ENCODE data around the gene KLK4. TPM values are rescaled to one million over a fixed set of nuclear protein-coding genes. Genes with fewer than 3 reads are reported as not detected.

KLK4 gene
- polyA plus RNA-seq, 1 experiment: not detected

GRCh38 chr19:50889638-50890037 is 21.6 kb downstream of the KLK4 start:
- ChIA-PET CTCF (no interaction called here), POLR2A (no interaction called here)
- Histone ChIP-seq H3K27me3 (ENCODE audit: control insufficient read depth, insufficient read depth, low read length) (no peaks in the 10 kb centered on the region), H3K9me3 (ENCODE audit: control insufficient read depth, insufficient read depth, low read length) (no peaks in the 10 kb centered on the region; the same call in 1 of the 2 replicates), H3K4me3 (ENCODE audit: low read depth, low read length) (no peak overlapping the region), H3K27ac (ENCODE audit: low read depth, low read length) (no peak overlapping the region)
- no peak for DNase-seq (ENCODE audit: low read depth, low spot score)
- no peak for TF ChIP-seq CTCF (IDR thresholded peaks at IDR 0.05; ENCODE audit: low read depth, low read length)

- TF ChIP-seq CTCF (IDR thresholded peaks at IDR 0.05; ENCODE audit: low read depth, low read length): no peak
- POLR2A ChIA-PET: no interaction called here
- no peak for DNase-seq (ENCODE audit: low read depth, low spot score)
- Histone ChIP-seq H3K27me3 (ENCODE audit: control insufficient read depth, insufficient read depth, low read length) (peaks cover 3% of the 10 kb centered on the region), H3K27ac (ENCODE audit: low read depth, low read length) (no peak overlapping the region), H3K9me3 (ENCODE audit: control insufficient read depth, insufficient read depth, low read length) (no peaks in the 10 kb centered on the region), H3K4me3 (ENCODE audit: low read depth, low read length) (no peak overlapping the region)
- CTCF ChIA-PET: no interaction called here
Observed at GRCh38 chr19:50882188-50882587, 29.0 kb downstream of the KLK4 start.

GRCh38 chr19:50880241-50880640 is 31.0 kb downstream of the KLK4 start:
- no peaks in the 10 kb centered on the region for H3K9me3 ChIP-seq (ENCODE audit: control insufficient read depth, insufficient read depth, low read length)
- no peak overlapping the region for H3K27ac ChIP-seq (ENCODE audit: low read depth, low read length)
- H3K4me3 ChIP-seq (ENCODE audit: low read depth, low read length): no peak overlapping the region
- ChIA-PET CTCF (no interaction called here), POLR2A (no interaction called here)
- peaks cover 8% of the 10 kb centered on the region for H3K27me3 ChIP-seq (ENCODE audit: control insufficient read depth, insufficient read depth, low read length)
- no peak for TF ChIP-seq CTCF (IDR thresholded peaks at IDR 0.05; ENCODE audit: low read depth, low read length)
- no peak for DNase-seq (ENCODE audit: low read depth, low spot score)

GRCh38 chr19:50878851-50879250 is 32.3 kb downstream of the KLK4 start:
- no peak overlapping the region for H3K4me3 ChIP-seq (ENCODE audit: low read depth, low read length)
- no peak for DNase-seq (ENCODE audit: low read depth, low spot score)
- ChIA-PET CTCF (no interaction called here), POLR2A (no interaction called here)
- TF ChIP-seq CTCF (IDR thresholded peaks at IDR 0.05; ENCODE audit: low read depth, low read length): no peak
- H3K27me3 ChIP-seq (ENCODE audit: control insufficient read depth, insufficient read depth, low read length): peaks cover 8% of the 10 kb centered on the region
- no peak overlapping the region for H3K27ac ChIP-seq (ENCODE audit: low read depth, low read length)
- H3K9me3 ChIP-seq (ENCODE audit: control insufficient read depth, insufficient read depth, low read length): no peaks in the 10 kb centered on the region; the same call in 1 of the 2 replicates

GRCh38 chr19:50877338-50877737 is 33.9 kb downstream of the KLK4 start:
- TF ChIP-seq CTCF (IDR thresholded peaks at IDR 0.05; ENCODE audit: low read depth, low read length): no peak
- H3K9me3 ChIP-seq (ENCODE audit: control insufficient read depth, insufficient read depth, low read length): no peaks in the 10 kb centered on the region; the same call in 1 of the 2 replicates
- POLR2A ChIA-PET: no interaction called here
- CTCF ChIA-PET: no interaction called here
- no peak overlapping the region for H3K4me3 ChIP-seq (ENCODE audit: low read depth, low read length)
- peaks cover 8% of the 10 kb centered on the region for H3K27me3 ChIP-seq (ENCODE audit: control insufficient read depth, insufficient read depth, low read length)
- DNase-seq (ENCODE audit: low read depth, low spot score): no peak
- no peak overlapping the region for H3K27ac ChIP-seq (ENCODE audit: low read depth, low read length)
